Measurements from ENCODE around the gene INTS11. TPM values are rescaled to one million over a fixed set of nuclear protein-coding genes. Genes with fewer than 3 reads are reported as not detected.

INTS11 gene
- total RNA-seq, 1 donor from 2014 or later, result 75.7 TPM

GRCh38 chr1:1296070-1297061 is 28.1 kb downstream of the INTS11 start:
- ATAC-seq (no peak), DNase-seq (ENCODE audit: missing footprints) (no peak)
- intact Hi-C loops (cut with DNase I), result no loop called here

GRCh38 chr1:1295154-1295923 is 29.1 kb downstream of the INTS11 start:
- DNase-seq (ENCODE audit: missing footprints) (no peak), ATAC-seq (no peak)
- intact Hi-C loops (cut with DNase I), result no loop called here

DNA sequence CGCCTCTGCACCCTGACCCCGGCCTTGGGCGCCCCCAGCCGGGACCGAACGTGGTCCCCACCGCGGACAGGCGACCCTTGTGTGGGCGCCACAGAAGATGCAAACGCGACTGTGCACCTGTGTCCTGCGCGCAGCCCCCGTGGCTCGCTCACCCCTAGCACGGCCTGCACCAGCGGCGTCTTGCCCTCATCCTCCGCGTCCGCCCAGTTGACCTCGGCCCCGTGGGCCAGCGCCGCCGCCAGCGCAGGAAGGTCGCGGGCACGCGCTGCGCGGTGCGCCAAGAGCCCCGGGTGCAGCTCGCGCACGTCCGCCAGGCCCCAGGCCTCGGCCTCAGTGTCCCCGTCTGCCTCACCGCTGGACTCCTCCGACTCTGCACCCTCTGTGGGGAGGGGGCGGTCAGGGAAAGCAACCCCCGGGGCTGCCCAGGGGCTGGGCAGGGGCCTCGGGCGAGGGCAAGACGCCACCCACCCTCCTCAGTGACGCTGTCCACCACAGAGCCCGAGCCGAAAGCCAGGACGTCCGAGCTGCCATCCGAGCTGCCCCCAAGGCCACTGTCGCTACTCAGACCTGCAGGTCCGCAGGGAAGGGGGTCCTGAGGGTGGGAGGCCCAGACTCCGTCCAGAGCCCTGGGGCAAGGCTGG is 30.1 kb downstream of the INTS11 start:
- ATAC-seq, result no peak
- DNase-seq (ENCODE audit: missing footprints), result no peak
- intact Hi-C loops (cut with DNase I), result no loop called here

DNA sequence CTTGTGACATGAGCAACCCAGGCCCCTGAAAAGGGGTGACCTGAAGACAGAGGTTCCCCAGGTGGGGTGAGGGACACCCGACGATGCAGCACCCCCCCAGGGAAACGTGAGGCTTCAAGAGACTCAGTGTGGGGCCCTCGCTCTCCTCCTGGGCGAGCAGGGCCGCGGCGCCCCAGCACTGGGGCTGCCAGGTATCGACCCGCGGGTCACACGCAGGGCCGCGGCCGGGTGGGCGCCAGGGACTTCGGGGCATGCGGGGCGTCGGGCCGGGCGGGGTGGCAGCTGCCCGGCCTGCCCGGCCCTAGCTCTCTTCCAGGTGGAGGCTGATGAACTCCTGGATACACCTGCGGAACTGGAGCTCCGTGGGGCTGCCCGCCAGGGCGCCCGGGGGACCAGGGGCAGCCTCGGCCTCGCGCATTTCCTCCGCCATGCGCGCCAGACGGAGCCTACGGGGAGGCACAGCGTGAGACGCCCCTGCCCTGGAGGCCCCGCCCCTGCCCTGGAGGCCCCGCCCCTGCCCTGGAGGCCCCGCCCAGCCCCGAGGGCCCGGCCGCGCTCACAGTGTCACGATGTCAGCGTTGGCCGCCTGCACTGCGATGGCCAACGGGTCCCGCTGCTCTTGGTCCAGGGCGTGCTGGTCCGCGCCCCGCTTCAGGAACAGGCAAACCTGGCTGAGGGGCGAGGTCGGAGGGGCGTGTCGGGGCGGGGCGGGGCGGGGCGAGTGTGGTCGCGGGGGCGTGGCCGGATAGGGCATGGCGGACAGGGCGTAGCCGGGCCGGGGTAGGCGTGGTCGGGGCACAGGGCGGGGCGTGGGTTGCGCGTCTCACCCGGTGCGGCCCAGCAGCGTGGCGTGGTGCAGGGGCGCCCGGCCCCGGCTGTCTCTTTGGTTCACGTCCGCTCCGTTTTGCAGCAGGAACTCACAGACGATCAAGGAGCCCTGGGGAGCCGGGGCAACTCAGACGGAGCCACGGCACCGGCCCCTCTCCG is 30.9 kb downstream of the INTS11 start:
- intact Hi-C loops (cut with DNase I), result no loop called here
- no peak for ATAC-seq
- DNase-seq (ENCODE audit: missing footprints), result no peak

- no peak for DNase-seq (ENCODE audit: missing footprints)
These were observed 31.6 kb downstream of the INTS11 start for GRCh38 chr1:1292851-1293250.

DNA sequence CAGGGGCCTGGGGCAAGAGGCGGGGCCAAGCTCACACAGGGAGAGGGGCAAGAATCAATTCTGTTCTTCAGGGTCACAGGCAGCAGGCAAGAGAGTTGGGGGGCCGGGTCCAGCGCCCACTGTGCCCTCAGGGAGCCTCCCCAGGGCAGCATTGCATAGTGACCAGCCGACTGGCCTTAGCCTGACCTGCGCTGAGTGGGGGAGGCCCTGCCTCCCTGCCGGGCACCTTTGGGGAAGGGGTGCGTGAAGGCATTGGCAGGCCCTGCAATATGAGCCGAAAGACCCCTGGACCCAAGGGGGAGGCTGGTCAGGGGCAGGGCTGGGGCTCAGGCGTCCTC is 32.0 kb downstream of the INTS11 start:
- ATAC-seq, result no peak
- intact Hi-C loops (cut with DNase I), result no loop called here
- no peak for DNase-seq (ENCODE audit: missing footprints)

More at GRCh38 chr1:1292851-1293250, 31.6 kb downstream of the INTS11 start:
- intact Hi-C loops (cut with DNase I), result no loop called here
- ATAC-seq, result no peak

- ATAC-seq, result peak; percentile 64
- intact Hi-C loops (cut with DNase I), result loop anchor here (2.0 kb wide), 1 partner anchor 169 kb away; no protein-coding TSS in a partner anchor
These were observed 32.7 kb downstream of the INTS11 start for GRCh38 chr1:1291548-1292441.

GRCh38 chr1:1291023-1291528 is 33.4 kb downstream of the INTS11 start:
- intact Hi-C loops (cut with DNase I), result loop anchor here (2.0 kb wide), 1 partner anchor 168 kb away; no protein-coding TSS in a partner anchor
- DNase-seq (ENCODE audit: missing footprints) (peak; percentile 45), ATAC-seq (peak; percentile 6)

More at GRCh38 chr1:1291548-1292441, 32.7 kb downstream of the INTS11 start:
- DNase-seq (ENCODE audit: missing footprints), result peak; percentile 78

- ATAC-seq (no peak), DNase-seq (ENCODE audit: missing footprints) (peak; percentile 74)
- intact Hi-C loops (cut with DNase I), result loop anchor here (2.0 kb wide), 1 partner anchor 167 kb away; no protein-coding TSS in a partner anchor
These were observed 34.2 kb downstream of the INTS11 start for GRCh38 chr1:1290238-1290731.

- intact Hi-C loops (cut with DNase I), result no loop called here
- no peak for ATAC-seq
- no peak for DNase-seq (ENCODE audit: missing footprints)
These were observed 37.0 kb downstream of the INTS11 start for GRCh38 chr1:1287288-1288110.

DNA sequence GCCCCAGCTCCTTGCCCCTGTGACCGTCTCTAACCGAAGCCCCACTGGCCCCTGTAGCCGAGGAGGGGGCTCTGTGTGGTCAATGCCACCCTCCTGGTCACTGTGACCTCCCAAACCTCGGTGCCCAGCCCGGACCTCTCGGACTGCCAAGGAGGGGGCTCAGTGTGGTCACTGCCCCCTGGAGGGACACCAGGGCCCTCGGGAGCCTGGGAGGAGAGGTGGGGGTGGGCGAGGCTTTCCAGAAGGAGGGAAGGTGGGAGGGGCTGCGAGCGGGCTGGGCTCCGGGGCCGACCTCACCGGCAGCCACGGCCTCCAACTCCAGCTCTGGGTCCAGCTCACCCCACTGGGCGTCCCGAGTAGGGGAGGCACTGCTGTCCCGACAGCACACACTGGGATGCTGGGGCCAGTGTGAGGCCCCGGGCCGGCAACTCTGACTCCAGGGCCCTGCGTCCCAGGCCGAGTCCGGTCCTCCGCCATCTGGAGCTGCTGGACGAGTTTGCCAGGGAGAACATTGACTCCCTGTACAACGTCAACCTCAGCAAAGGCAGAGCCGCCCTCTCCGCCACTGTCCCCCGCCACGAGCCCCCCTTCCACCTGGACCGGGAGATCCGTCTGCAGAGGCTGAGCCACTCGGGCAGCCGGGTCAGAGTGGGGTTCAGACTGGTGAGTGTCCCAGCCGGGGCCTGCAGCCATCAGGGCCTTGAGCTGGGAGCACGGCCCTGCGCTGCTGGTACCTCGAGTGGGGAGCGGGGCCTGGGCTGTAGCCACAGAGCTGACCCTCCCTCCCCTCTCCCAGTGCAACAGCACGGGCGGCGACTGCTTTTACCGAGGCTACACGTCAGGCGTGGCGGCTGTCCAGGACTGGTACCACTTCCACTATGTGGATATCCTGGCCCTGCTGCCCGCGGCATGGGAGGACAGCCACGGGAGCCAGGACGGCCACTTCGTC is 37.9 kb downstream of the INTS11 start:
- intact Hi-C loops (cut with DNase I), result no loop called here
- ATAC-seq (no peak), DNase-seq (ENCODE audit: missing footprints) (peak; percentile 37)

DNA sequence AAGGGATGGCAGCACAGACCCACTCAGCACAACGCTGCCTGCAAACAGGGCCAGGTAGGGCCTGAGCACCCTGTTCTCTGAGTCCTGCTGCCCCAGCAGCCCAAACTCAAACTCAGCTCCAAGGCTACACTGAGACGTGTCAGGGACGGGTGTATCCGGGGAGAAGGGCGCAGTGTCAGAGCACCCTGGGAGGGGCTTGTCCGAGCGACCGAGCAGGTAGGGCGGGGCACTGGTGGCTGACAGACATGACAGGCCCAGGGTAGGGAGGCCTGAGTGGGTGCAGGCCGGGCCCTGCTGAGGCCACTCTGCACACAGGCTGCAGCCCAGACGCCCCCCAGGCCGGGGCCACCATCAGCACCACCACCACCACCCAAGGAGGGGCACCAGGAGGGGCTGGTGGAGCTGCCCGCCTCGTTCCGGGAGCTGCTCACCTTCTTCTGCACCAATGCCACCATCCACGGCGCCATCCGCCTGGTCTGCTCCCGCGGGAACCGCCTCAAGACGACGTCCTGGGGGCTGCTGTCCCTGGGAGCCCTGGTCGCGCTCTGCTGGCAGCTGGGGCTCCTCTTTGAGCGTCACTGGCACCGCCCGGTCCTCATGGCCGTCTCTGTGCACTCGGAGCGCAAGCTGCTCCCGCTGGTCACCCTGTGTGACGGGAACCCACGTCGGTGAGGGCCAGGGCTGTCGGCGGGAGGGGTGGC is 38.7 kb downstream of the INTS11 start:
- no peak for ATAC-seq
- intact Hi-C loops (cut with DNase I), result no loop called here
- DNase-seq (ENCODE audit: missing footprints), result peak; percentile 68

- peak; percentile 56 for DNase-seq (ENCODE audit: missing footprints)
- ATAC-seq, result no peak
- intact Hi-C loops (cut with DNase I), result no loop called here
These were observed 39.3 kb downstream of the INTS11 start for GRCh38 chr1:1285102-1285571.

Data from Right ventricle myocardium inferior (tissue), 1 donor.